ENCODE results near the gene ACP5. TPM values are rescaled to one million over a fixed set of nuclear protein-coding genes. Genes with fewer than 3 reads are reported as not detected.
A peak's percentile ranks its signal among the peaks of the same experiment; 100 is the strongest.

ACP5 gene
- total RNA-seq, 2 experiments from 2014 or later = 21.3 to 21.4 TPM

DNA sequence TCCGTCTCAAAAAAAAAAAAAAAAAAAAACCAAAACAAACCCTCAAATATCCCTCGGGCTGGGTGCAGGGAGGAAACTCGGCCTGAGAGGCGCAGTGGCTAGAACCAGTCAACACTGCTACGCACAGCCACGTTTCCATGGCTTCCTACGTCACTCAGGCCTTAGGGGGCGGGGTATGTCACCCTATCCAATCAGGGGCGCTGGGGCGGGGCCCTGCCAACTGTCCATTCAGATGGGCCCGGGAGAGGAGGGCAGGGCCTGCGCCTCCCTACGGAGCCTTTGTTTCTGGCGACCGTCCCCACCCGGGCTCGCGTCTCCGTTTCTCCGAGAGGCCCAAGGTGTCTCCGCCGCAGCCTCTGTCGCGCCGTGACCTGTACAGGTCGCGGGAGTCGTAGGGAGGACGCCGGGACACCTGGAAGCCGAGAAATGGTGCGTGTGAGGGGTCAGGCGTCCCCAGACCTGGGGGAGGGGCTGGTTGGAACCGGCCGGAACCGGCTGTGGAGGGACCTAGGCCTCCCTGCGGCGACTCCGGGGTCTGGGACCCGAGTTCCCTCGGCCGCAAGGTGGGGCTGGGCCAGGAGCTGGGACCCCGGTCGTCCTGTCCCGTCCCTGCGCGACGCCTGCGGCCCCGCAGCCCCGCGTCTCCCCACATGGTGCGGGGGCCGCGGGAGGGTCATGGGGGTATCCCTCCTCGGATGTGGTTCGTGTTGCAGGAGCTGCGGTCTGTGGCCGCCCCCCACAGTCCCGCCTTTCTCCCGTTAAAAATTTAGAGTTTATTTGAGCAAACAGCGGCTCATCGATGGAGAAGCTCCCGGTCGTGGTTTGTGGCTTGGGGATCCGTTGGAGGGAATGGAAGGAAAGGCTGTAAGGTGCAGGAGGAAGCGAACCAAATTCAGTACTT lies 20.0 kb upstream of the ACP5 start, which contains the start of gene ZNF627:
Gene ZNF627 (plus strand): TSS at position 282 of the 901 bp plus-strand sequence. CDS start 145 bp downstream, at position 427.
- Mint-ChIP-seq H3K36me3 (ENCODE audit: low read depth) (peaks cover 19% of the 10 kb centered on the region), H3K4me1 (peaks cover 18% of the 10 kb centered on the region), H3K9me3 (peaks cover 5% of the 10 kb centered on the region), H3K4me3 (peak within 1 kb of the TSS; percentile 83), H3K27me3 (no peaks in the 10 kb centered on the region), H3K27ac (peak within 1 kb of the TSS; percentile 74)
- ChIA-PET CTCF (interaction anchor here (0.8 to 1.1 kb wide), 4 partner anchors 9 to 494 kb away, joined by 3 to 4 read pairs (median 4); partner anchors contain the start of gene ELOF1), POLR2A (interaction anchor here (0.6 to 1.5 kb wide), 8 partner anchors 8 to 169 kb away, joined by 3 to 6 read pairs (median 4); partner anchors contain the start of genes ECSIT, ELOF1 and ZNF441)
- DNase-seq = peak; percentile 99

DNA sequence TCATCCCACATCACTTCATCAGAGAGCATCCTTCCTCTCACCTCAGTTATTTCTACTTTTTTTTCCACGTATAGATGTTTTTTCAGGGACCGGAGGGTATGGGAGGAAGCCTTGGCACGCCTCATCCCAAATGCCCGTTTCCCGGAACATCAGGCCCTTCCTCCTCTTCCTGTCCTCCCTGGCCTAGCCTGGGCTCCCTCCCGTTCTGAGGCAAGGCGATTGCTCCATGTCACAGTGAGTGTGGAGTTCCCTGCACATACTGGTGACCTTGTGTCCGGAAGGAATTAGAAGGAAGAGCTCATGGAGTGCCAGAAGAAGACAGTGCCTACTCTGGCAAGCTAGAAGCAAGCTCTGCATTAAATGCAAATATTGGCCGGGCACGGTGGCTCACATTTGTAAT lies 18.7 kb upstream of the ACP5 start:
- Mint-ChIP-seq H3K4me1 (peaks cover 18% of the 10 kb centered on the region), H3K4me3 (peak overlapping the region; percentile 0), H3K36me3 (ENCODE audit: low read depth) (peaks cover 13% of the 10 kb centered on the region), H3K27ac (no peak overlapping the region), H3K27me3 (no peaks in the 10 kb centered on the region), H3K9me3 (no peaks in the 10 kb centered on the region)
- ChIA-PET CTCF (interaction anchor here (0.9 to 1.1 kb wide), 2 partner anchors 37 to 495 kb away, joined by 4 read pairs; partner anchors contain the start of gene ELOF1), POLR2A (no interaction called here)
- no peak for DNase-seq

DNA sequence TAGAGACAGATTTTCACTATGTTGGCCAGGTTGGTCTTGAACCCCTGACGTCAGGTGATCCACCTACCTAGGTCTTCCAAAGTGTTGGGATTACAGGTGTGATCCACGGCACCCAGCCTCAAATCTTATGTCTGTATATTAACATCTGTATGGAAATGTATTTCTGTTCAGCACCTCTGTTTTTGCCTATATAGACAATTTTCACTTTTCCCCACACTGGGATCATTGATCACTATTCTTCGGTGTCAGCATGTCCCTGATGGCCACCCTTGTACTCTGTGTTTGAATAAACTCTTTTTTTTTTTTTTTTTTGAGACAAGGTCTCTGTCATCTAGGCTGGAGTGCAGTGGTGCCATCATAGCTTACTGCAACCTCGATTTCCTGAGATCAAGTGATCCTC lies 16.6 kb upstream of the ACP5 start:
- CTCF ChIA-PET = no interaction called here
- no peak for DNase-seq
- Mint-ChIP-seq H3K27me3 (no peaks in the 10 kb centered on the region), H3K27ac (no peak overlapping the region), H3K36me3 (ENCODE audit: low read depth) (peaks cover 5% of the 10 kb centered on the region), H3K4me1 (peaks cover 16% of the 10 kb centered on the region), H3K9me3 (no peaks in the 10 kb centered on the region), H3K4me3 (no peak overlapping the region)
- POLR2A ChIA-PET = interaction anchor here (0.6 to 1.4 kb wide), 2 partner anchors 34 to 88 kb away, joined by 3 read pairs; partner anchors contain the start of gene ZNF653

DNA sequence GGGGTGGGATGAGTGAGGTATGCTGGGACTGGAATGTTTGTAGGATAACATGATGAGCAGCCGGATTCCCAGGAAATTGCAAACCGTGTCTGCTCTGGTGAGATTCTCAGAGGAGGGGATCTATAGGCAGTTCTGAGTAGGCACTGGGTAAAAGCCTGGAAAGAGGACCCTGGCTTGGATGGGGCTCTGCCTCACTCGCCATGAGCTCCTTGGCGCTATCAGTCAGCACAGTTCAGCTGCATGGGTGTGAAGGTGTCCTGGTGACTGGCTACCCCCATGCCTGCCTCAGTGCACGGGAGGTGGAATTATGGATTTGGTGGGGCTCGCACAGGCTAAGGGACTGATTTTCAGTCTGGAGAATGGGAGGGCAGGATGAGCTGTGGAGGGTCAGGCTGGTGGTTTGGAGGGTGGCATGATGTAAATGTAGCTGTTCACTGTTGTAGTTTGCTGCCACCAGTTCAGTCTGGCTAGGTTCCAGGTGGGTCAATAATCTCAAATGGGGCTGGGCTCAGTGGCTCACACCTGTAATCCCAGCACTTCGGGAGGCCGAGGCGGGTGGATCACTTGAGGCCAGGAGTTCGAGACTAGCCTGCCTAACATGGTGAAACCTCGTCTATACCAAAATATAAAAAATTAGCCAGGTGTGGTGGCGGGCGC lies 10.7 kb upstream of the ACP5 start:
- H3K27ac Mint-ChIP-seq = no peak overlapping the region
- DNase-seq = no peak
- POLR2A ChIA-PET = interaction anchor here (1.3 to 1.9 kb wide), 3 partner anchors 9 to 105 kb away, joined by 3 to 5 read pairs (median 4); partner anchors contain the start of gene ZNF627
- no peaks in the 10 kb centered on the region for H3K27me3 Mint-ChIP-seq
- H3K36me3 Mint-ChIP-seq (ENCODE audit: low read depth) = no peaks in the 10 kb centered on the region
- H3K4me3 Mint-ChIP-seq = no peak overlapping the region
- peaks cover 10% of the 10 kb centered on the region for H3K4me1 Mint-ChIP-seq
- no peaks in the 10 kb centered on the region for H3K9me3 Mint-ChIP-seq
- CTCF ChIA-PET = interaction anchor here (0.6 to 1.5 kb wide), 7 partner anchors 9 to 294 kb away, joined by 3 to 7 read pairs (median 5); partner anchors contain the start of genes ELOF1 and ZNF627

DNA sequence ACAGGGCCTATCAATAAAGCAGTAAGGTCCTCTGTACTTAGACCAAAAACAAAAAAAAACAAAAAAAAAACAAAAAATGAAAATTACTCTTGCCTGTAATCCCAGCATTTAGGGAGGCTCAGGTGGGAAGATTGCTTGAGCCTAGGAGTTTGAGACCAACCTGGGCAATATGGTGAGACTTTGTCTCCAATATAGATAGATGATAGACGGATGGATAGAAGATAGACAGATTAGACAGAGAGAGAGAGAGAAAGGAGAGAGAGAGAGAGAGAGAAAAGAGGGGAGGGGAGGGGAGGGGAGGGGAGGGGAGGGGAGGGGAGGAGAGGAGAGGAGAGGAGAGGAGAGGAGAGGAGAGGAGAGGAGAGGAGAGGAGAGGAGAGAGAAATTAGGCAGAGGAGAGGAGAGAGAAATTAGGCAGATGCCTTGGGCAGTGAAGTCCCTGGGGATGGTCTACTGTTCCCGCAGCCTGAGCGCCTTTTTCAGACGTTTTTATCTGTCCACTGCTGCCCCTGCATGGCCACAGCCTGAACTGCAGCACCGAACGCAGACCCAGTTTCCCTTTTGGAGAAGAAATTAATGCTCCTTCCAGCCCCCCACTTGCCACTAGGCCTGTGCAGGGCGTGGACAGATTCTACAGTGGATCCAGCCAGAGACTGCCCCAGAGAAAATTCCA lies 10.0 kb upstream of the ACP5 start:
- H3K27ac Mint-ChIP-seq = no peak overlapping the region
- ChIA-PET CTCF (interaction anchor here (0.6 to 1.2 kb wide), 6 partner anchors 10 to 294 kb away, joined by 3 to 7 read pairs (median 5); partner anchors contain the start of gene ZNF627), POLR2A (interaction anchor here (1.5 to 1.9 kb wide), 2 partner anchors 10 to 27 kb away, joined by 4 to 5 read pairs; partner anchors contain the start of gene ZNF627)
- H3K4me1 Mint-ChIP-seq = peaks cover 10% of the 10 kb centered on the region
- no peak overlapping the region for H3K4me3 Mint-ChIP-seq
- H3K9me3 Mint-ChIP-seq = no peaks in the 10 kb centered on the region
- no peaks in the 10 kb centered on the region for H3K36me3 Mint-ChIP-seq (ENCODE audit: low read depth)
- DNase-seq = peak; percentile 83
- no peaks in the 10 kb centered on the region for H3K27me3 Mint-ChIP-seq

DNA sequence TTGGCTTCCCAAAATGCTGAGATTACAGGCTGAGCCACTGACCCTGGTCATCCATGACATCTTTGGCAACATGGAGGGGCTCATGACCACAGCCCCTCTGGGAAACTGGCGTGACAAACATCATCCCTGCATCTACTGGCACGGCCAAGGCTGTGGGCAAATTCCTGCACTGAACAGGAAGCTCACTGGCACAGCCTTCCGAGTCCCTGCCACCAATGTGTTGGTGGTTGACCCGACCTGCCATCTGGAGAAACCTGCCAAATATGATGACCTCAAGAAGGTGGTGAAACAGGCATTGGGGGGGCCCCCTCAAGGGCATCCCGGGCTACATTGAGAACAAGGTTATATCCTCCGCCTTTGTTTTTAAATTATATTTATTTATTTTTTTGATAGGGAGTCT lies 8.9 kb upstream of the ACP5 start:
- Mint-ChIP-seq H3K9me3 (no peaks in the 10 kb centered on the region), H3K4me1 (peaks cover 17% of the 10 kb centered on the region), H3K27ac (no peak overlapping the region), H3K36me3 (ENCODE audit: low read depth) (no peaks in the 10 kb centered on the region), H3K4me3 (no peak overlapping the region), H3K27me3 (no peaks in the 10 kb centered on the region)
- DNase-seq = no peak
- ChIA-PET POLR2A (no interaction called here), CTCF (interaction anchor here (0.6 to 2.8 kb wide), 3 partner anchors 26 to 50 kb away, joined by 3 to 9 read pairs (median 3); no protein-coding TSS in a partner anchor)

DNA sequence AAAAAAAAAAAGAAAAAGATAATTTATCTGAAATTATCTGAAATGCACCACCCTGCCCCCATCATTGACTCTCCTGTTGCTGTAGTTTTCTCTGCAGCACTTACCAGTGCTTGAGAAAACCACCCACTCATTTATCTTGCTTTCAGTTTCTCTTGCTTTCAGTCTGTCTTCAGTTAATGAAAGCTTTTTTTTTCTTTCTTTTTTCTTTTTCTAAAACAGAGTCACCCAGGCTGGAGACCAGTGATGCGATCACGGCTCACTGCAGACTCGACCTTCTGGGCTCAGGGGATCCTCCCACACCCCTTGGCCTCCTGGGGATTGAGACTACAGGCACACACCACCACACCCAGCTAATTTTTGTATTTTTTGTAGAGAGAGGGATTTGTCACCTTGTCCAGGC lies 4.3 kb upstream of the ACP5 start:
- CTCF ChIA-PET = interaction anchor here (0.7 to 1.8 kb wide), 8 partner anchors 20 to 342 kb away, joined by 3 to 10 read pairs (median 4); no protein-coding TSS in a partner anchor
- no peaks in the 10 kb centered on the region for H3K9me3 Mint-ChIP-seq

DNA sequence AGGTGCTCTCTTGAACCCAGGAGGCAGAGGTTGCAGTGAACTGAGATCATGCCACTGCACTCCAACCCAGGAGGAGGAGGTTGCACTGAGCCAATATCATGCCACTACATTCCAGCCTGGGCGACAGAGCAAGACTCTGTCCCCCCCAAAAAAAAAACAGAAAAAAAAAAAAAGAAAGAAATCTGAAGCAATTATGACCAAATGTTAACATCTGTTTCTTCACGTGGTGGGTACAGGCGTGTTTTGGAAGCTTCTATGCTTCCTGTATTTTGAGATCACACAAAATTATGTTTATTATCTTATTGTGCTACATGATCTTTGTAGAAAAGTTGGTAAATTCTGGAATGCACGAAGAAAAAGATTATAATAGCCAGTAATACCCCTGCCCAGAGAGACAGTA lies 2.7 kb upstream of the ACP5 start:
- no peaks in the 10 kb centered on the region for H3K36me3 Mint-ChIP-seq (ENCODE audit: low read depth)
- ChIA-PET CTCF (interaction anchor here (0.7 to 1.8 kb wide), 5 partner anchors 20 to 198 kb away, joined by 3 to 10 read pairs (median 4); partner anchors contain the start of gene ELOF1), POLR2A (no interaction called here)
- H3K27me3 Mint-ChIP-seq = no peaks in the 10 kb centered on the region
- H3K4me1 Mint-ChIP-seq = peaks cover 27% of the 10 kb centered on the region
- no peaks in the 10 kb centered on the region for H3K9me3 Mint-ChIP-seq
- no peak overlapping the region for H3K27ac Mint-ChIP-seq
- no peak for DNase-seq
- no peak overlapping the region for H3K4me3 Mint-ChIP-seq

More for the DNA sequence above, 4.3 kb upstream of the ACP5 start:
- Mint-ChIP-seq H3K27ac (peak overlapping the region; percentile 79), H3K4me3 (peak overlapping the region; percentile 60), H3K27me3 (no peaks in the 10 kb centered on the region), H3K4me1 (peaks cover 27% of the 10 kb centered on the region), H3K36me3 (ENCODE audit: low read depth) (no peaks in the 10 kb centered on the region)
- DNase-seq = peak; percentile 48
- POLR2A ChIA-PET = interaction anchor here (1.4 to 1.5 kb wide), 2 partner anchors 21 to 23 kb away, joined by 5 to 9 read pairs; partner anchors contain the start of gene ELOF1

DNA sequence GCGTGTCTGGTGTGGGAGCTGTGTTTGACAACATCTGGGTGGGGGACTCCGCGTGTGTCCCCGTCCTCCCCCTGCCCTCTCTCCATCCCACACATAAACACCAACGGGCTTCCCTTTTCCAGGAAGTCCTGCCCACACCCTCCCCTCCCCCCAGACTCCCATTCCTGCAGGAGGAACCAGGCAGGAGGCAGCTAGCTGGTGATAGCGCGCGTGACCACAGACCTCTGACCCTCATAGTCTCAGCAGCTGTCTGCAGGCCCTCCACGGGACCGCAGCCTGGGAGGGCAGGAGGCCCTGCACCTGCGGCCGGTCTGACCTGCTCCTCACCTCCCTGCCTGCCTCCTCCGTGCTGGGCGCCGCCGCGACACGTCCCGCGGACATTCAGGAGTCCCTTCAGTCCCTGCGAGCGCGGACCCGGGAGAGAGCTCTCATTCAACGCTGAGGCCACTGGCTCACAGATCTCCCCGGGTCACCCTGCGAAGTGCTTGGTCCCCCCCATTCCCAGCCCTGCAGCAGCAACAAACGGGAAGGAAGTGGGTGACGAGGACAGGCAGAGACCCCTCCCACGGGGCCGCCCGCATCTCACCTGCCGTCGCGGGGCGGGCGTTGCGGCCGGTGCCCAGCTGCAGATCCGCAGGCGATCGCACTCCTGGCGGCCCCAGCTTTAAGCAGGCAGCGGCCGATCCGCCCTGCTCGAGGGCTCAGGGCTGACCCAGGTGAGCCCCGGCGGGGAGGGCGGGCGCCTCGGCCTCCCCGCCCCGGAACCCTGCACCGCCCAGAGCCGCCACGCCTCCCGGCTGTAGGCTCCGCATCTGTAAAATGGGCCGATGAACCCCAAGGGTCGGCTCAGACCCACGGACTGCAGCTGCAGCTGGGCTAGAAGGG lies 1.1 kb upstream of the ACP5 start:
- H3K4me3 Mint-ChIP-seq = peak overlapping the region; percentile 67
- no peak overlapping the region for H3K27ac Mint-ChIP-seq
- H3K27me3 Mint-ChIP-seq = no peaks in the 10 kb centered on the region
- ChIA-PET POLR2A (interaction anchor here (0.9 to 1.2 kb wide), 3 partner anchors 10 to 50 kb away, joined by 3 to 5 read pairs (median 3); partner anchors contain the start of genes ECSIT and ELOF1), CTCF (interaction anchor here (1.0 to 2.6 kb wide), 3 partner anchors 15 to 96 kb away, joined by 3 to 11 read pairs (median 4); no protein-coding TSS in a partner anchor)
- peaks cover 31% of the 10 kb centered on the region for H3K4me1 Mint-ChIP-seq
- no peaks in the 10 kb centered on the region for H3K36me3 Mint-ChIP-seq (ENCODE audit: low read depth)
- no peaks in the 10 kb centered on the region for H3K9me3 Mint-ChIP-seq
- DNase-seq = peak; percentile 47

DNA sequence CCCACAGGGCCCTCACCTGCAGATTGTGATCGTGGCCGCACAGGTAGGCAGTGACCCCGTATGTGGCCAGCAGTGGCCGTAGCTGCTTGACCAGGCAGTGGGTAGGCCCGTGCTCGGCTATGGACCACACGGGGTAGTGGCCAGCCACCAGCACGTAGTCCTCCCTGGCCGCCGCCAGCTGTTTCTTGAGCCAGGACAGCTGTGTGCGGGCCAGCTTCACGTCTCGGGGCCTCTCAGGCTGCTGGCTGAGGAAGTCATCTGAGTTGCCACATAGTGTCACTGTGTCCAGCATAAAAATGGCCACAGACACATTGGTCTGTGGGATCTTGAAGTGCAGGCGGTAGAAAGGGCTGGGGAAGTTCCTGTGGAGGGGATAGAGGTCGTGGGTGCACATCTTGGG lies 1.2 kb downstream of the ACP5 start:
- POLR2A ChIA-PET = interaction anchor here (0.8 kb wide), 1 partner anchor 35 kb away, joined by 3 read pairs; no protein-coding TSS in a partner anchor
- H3K36me3 Mint-ChIP-seq (ENCODE audit: low read depth) = no peaks in the 10 kb centered on the region
- H3K4me3 Mint-ChIP-seq = no peak overlapping the region

DNA sequence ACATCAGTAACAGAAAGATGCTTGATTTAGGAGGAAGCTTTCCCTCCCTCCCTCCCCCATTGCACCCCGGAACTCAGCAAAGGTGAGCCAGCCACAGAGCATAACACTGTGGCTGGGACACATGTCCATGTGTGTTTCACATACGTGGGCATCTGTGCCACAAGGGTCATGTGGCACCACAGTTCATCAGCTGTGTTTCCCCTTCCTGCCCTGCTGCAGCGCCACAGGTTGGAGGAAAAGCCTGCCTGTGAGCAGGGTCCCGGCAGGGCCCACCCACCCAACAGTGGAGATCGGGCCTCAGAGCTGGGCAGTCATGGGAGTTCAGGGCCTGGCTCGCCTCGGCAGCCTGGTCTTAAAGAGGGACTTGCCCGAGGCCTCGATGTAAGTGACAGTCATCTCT lies 2.8 kb downstream of the ACP5 start:
- H3K27ac Mint-ChIP-seq = no peak overlapping the region
- no peak for DNase-seq
- H3K4me1 Mint-ChIP-seq = peaks cover 16% of the 10 kb centered on the region
- no peaks in the 10 kb centered on the region for H3K36me3 Mint-ChIP-seq (ENCODE audit: low read depth)
- H3K4me3 Mint-ChIP-seq = no peak overlapping the region
- ChIA-PET POLR2A (interaction anchor here (1.2 kb wide), 1 partner anchor 15 kb away, joined by 4 read pairs; the partner anchor contains the start of gene ELOF1), CTCF (interaction anchor here (1.6 kb wide), 1 partner anchor 38 kb away, joined by 4 read pairs; no protein-coding TSS in a partner anchor)
- no peaks in the 10 kb centered on the region for H3K9me3 Mint-ChIP-seq
- H3K27me3 Mint-ChIP-seq = no peaks in the 10 kb centered on the region

More for the DNA sequence above, 1.2 kb downstream of the ACP5 start:
- H3K4me1 Mint-ChIP-seq = peaks cover 22% of the 10 kb centered on the region
- H3K27ac Mint-ChIP-seq = no peak overlapping the region
- no peak for DNase-seq
- H3K9me3 Mint-ChIP-seq = no peaks in the 10 kb centered on the region
- CTCF ChIA-PET = interaction anchor here (1.6 kb wide), 1 partner anchor 40 kb away, joined by 4 read pairs; no protein-coding TSS in a partner anchor
- no peaks in the 10 kb centered on the region for H3K27me3 Mint-ChIP-seq

All from activated CD4-positive, alpha-beta memory T cell treated with anti-CD3 and anti-CD28 coated beads, Interleukin-2, amount 10 ng/mL, durations not matched to agents 7 days and 5 days (primary cell).